ENCODE measurements around the gene WDR5B.
A peak's percentile ranks its signal among the peaks of the same experiment; 100 is the strongest.
"Not testable (repeated sequence)": the region's sequence is repeated elsewhere in the genome, so short reads cannot be mapped to it uniquely, and the experiment has no call there.

Gene WDR5B

GRCh38 chr3:122407946-122408345, 7.9 kb downstream of the WDR5B start:
- no peak for DNase-seq

- no peak for DNase-seq
These were observed 9.7 kb downstream of the WDR5B start for GRCh38 chr3:122406198-122406597.

- DNase-seq: no peak
These were observed 10.8 kb downstream of the WDR5B start for GRCh38 chr3:122405015-122405414.

- no peak for DNase-seq
These were observed 12.4 kb downstream of the WDR5B start for GRCh38 chr3:122403489-122403888.

- no peak for DNase-seq
These were observed 16.9 kb downstream of the WDR5B start for GRCh38 chr3:122398920-122399319.

GRCh38 chr3:122397201-122397600, 18.7 kb downstream of the WDR5B start:
- no peak for DNase-seq

GRCh38 chr3:122396511-122396910, 19.4 kb downstream of the WDR5B start:
- DNase-seq: no peak

GRCh38 chr3:122395582-122395981, 20.3 kb downstream of the WDR5B start:
- no peak for DNase-seq

GRCh38 chr3:122394173-122394572, 21.7 kb downstream of the WDR5B start:
- no peak for DNase-seq

GRCh38 chr3:122392868-122393844, 22.7 kb downstream of the WDR5B start:
- DNase-seq: no peak

- DNase-seq: no peak
These were observed 24.0 kb downstream of the WDR5B start for GRCh38 chr3:122391681-122392446.

GRCh38 chr3:122390665-122391064, 25.2 kb downstream of the WDR5B start:
- no peak for DNase-seq

GRCh38 chr3:122389892-122390291, 26.0 kb downstream of the WDR5B start:
- no peak for DNase-seq

- no peak for DNase-seq
These were observed 26.7 kb downstream of the WDR5B start for GRCh38 chr3:122389197-122389596.

GRCh38 chr3:122387709-122388108, 28.2 kb downstream of the WDR5B start:
- no peak for DNase-seq

- peak; percentile 78 for DNase-seq
These were observed 31.8 kb downstream of the WDR5B start, which contains the start of gene FAM162A for GRCh38 chr3:122383771-122384697. TSS of gene FAM162A (plus strand) at chr3:122384182. CDS start at chr3:122384266, 84 bp downstream.

- peak; percentile 90 for DNase-seq
These were observed 32.8 kb downstream of the WDR5B start, which contains the start of gene MIX23 for GRCh38 chr3:122382888-122383666. TSS of gene MIX23 (minus strand) at chr3:122383231. CDS start at chr3:122383224, 7 bp downstream.

- no peak for DNase-seq
These were observed 37.9 kb downstream of the WDR5B start for GRCh38 chr3:122377975-122378374.

GRCh38 chr3:122374034-122374433, 41.8 kb downstream of the WDR5B start:
- DNase-seq: no peak

GRCh38 chr3:122366379-122366749, 49.5 kb downstream of the WDR5B start:
- no peak for DNase-seq

- not testable (repeated sequence) for DNase-seq
These were observed 50.1 kb downstream of the WDR5B start for GRCh38 chr3:122365582-122366378.
